Activated T-helper 1 cell treated with anti-CD3 and anti-CD28 coated beads, Interleukin-12 subunit alpha, Interleukin-12 subunit beta, Interleukin-2, Interleukin-4 antibody, amounts not matched to agents 30 ng/mL and 10 ng/mL and 1 ng/mL, durations not matched to agents 14 hours and 24 hours and 36 hours (primary cell): Measurements from ENCODE around the gene MRFAP1L1. TPM values are rescaled to one million over a fixed set of nuclear protein-coding genes. Genes with fewer than 3 reads are reported as not detected.
"Not testable (repeated sequence)": the region's sequence is repeated elsewhere in the genome, so short reads cannot be mapped to it uniquely, and the experiment has no call there.

ENCODE experiments used
- DNase-seq: peaks from one replicate; pipeline ENCODE4 v3.0.0; 2021; ENCODE audit warnings: low spot score
- H3K27ac Mint-ChIP-seq: one replicate; pipeline ENCODE4 v1.8.0; 2021; ENCODE audit warnings: mild to moderate bottlenecking, mixed read lengths
- H3K27me3 Mint-ChIP-seq: one replicate; pipeline ENCODE4 v1.8.0; 2022; ENCODE audit warnings: mild to moderate bottlenecking, moderate library complexity, mixed read lengths; ENCODE audit not compliant: insufficient read depth
- H3K36me3 Mint-ChIP-seq: one replicate; pipeline ENCODE4 v1.8.0; 2021; ENCODE audit warnings: low read depth, mixed read lengths
- H3K4me1 Mint-ChIP-seq: one replicate; pipeline ENCODE4 v1.8.0; 2021; ENCODE audit warnings: low read depth, mixed read lengths
- H3K4me3 Mint-ChIP-seq: one replicate; pipeline ENCODE4 v1.8.0; 2021; ENCODE audit warnings: mild to moderate bottlenecking, moderate library complexity, mixed read lengths
- H3K9me3 Mint-ChIP-seq: one replicate; pipeline ENCODE4 v1.8.0; 2021; ENCODE audit warnings: mixed read lengths
- intact Hi-C: fragments of 100-400 bp; cut with micrococcal nuclease; formaldehyde crosslinking; loops from one replicate; pipeline ENCODE4 v1.15.1; 2024
- total RNA-seq: library from RNA; stranded (reverse); gene quantifications from 2 replicates; pipeline ENCODE4 v1.2.3, GENCODE V29; 2022

The MRFAP1L1 gene
- 51.7 and 53.9 TPM in 2 replicates for total RNA-seq

GRCh38 chr4:6709230-6710114 lies at the start of gene MRFAP1L1:
Gene MRFAP1L1, minus strand, starts transcription at chr4:6709865. Its CDS starts 236 bp downstream, at chr4:6709629.
- H3K9me3 Mint-ChIP-seq: peaks cover 4% of the 10 kb centered on the region
- H3K4me3 Mint-ChIP-seq: peak within 1 kb of the TSS; percentile 98
- DNase-seq: peak; percentile 95
- peaks cover 44% of the 10 kb centered on the region for H3K36me3 Mint-ChIP-seq
- intact Hi-C loops: loop anchor here (1.0 to 10.0 kb wide), 10 partner anchors 8 to 1255 kb away; partner anchors contain the start of genes GRPEL1, KIAA0232, MAN2B2 and MRFAP1
- H3K4me1 Mint-ChIP-seq: peaks cover 62% of the 10 kb centered on the region
- H3K27me3 Mint-ChIP-seq: peaks cover 3% of the 10 kb centered on the region
- peak within 1 kb of the TSS; percentile 95 for H3K27ac Mint-ChIP-seq

GRCh38 chr4:6758728-6759127 lies 49.1 kb upstream of the MRFAP1L1 start:
- intact Hi-C loops: no loop called here
- no peaks in the 10 kb centered on the region for H3K9me3 Mint-ChIP-seq
- H3K4me3 Mint-ChIP-seq: no peak overlapping the region
- H3K27ac Mint-ChIP-seq: no peak overlapping the region
- peaks cover 6% of the 10 kb centered on the region for H3K27me3 Mint-ChIP-seq
- no peaks in the 10 kb centered on the region for H3K4me1 Mint-ChIP-seq
- no peaks in the 10 kb centered on the region for H3K36me3 Mint-ChIP-seq
- DNase-seq: no peak

GRCh38 chr4:6756345-6756744 lies 46.7 kb upstream of the MRFAP1L1 start:
- DNase-seq, H3K27ac Mint-ChIP-seq, intact Hi-C loops, H3K9me3 Mint-ChIP-seq, H3K36me3 Mint-ChIP-seq, H3K4me3 Mint-ChIP-seq, H3K27me3 Mint-ChIP-seq: not testable (repeated sequence)
- peaks cover 12% of the 10 kb centered on the region for H3K4me1 Mint-ChIP-seq

GRCh38 chr4:6755088-6755753 lies 45.6 kb upstream of the MRFAP1L1 start:
- Mint-ChIP-seq H3K4me3 (no peak overlapping the region), H3K27ac (no peak overlapping the region), H3K4me1 (peaks cover 15% of the 10 kb centered on the region), H3K27me3 (peaks cover 3% of the 10 kb centered on the region), H3K36me3 (no peaks in the 10 kb centered on the region), H3K9me3 (no peaks in the 10 kb centered on the region)
- DNase-seq: no peak
- intact Hi-C loops: no loop called here

- H3K27ac Mint-ChIP-seq: no peak overlapping the region
- no peak for DNase-seq
- intact Hi-C loops: no loop called here
- H3K36me3 Mint-ChIP-seq: no peaks in the 10 kb centered on the region
- no peak overlapping the region for H3K4me3 Mint-ChIP-seq
- peaks cover 3% of the 10 kb centered on the region for H3K27me3 Mint-ChIP-seq
- H3K9me3 Mint-ChIP-seq: no peaks in the 10 kb centered on the region
- peaks cover 15% of the 10 kb centered on the region for H3K4me1 Mint-ChIP-seq
Measured at GRCh38 chr4:6754481-6755087, 44.9 kb upstream of the MRFAP1L1 start.

- no peak overlapping the region for H3K4me3 Mint-ChIP-seq
- no peaks in the 10 kb centered on the region for H3K9me3 Mint-ChIP-seq
- H3K4me1 Mint-ChIP-seq: peaks cover 15% of the 10 kb centered on the region
- intact Hi-C loops: no loop called here
- H3K27ac Mint-ChIP-seq: no peak overlapping the region
- no peaks in the 10 kb centered on the region for H3K36me3 Mint-ChIP-seq
- H3K27me3 Mint-ChIP-seq: peaks cover 3% of the 10 kb centered on the region
- DNase-seq: no peak
Measured at GRCh38 chr4:6753891-6754290, 44.2 kb upstream of the MRFAP1L1 start.

- H3K27ac Mint-ChIP-seq: no peak overlapping the region
- no peak overlapping the region for H3K4me3 Mint-ChIP-seq
- no peaks in the 10 kb centered on the region for H3K9me3 Mint-ChIP-seq
- peaks cover 3% of the 10 kb centered on the region for H3K27me3 Mint-ChIP-seq
- DNase-seq: no peak
- H3K4me1 Mint-ChIP-seq: peaks cover 15% of the 10 kb centered on the region
- H3K36me3 Mint-ChIP-seq: no peaks in the 10 kb centered on the region
- intact Hi-C loops: no loop called here
Measured at GRCh38 chr4:6753103-6753560, 43.5 kb upstream of the MRFAP1L1 start.

- intact Hi-C loops: no loop called here
- DNase-seq: no peak
- H3K4me1 Mint-ChIP-seq: peaks cover 15% of the 10 kb centered on the region
- H3K27ac Mint-ChIP-seq: no peak overlapping the region
- no peaks in the 10 kb centered on the region for H3K9me3 Mint-ChIP-seq
- no peak overlapping the region for H3K4me3 Mint-ChIP-seq
- peaks cover 4% of the 10 kb centered on the region for H3K27me3 Mint-ChIP-seq
- H3K36me3 Mint-ChIP-seq: no peaks in the 10 kb centered on the region
Measured at GRCh38 chr4:6752486-6752829, 42.8 kb upstream of the MRFAP1L1 start.

- no peaks in the 10 kb centered on the region for H3K36me3 Mint-ChIP-seq
Measured at GRCh38 chr4:6751611-6752485, 42.2 kb upstream of the MRFAP1L1 start.

GRCh38 chr4:6750286-6751221 lies 40.9 kb upstream of the MRFAP1L1 start:
- intact Hi-C loops: no loop called here
- no peak overlapping the region for H3K27ac Mint-ChIP-seq
- DNase-seq: no peak
- no peak overlapping the region for H3K4me3 Mint-ChIP-seq
- no peaks in the 10 kb centered on the region for H3K9me3 Mint-ChIP-seq
- H3K27me3 Mint-ChIP-seq: peaks cover 4% of the 10 kb centered on the region
- peaks cover 15% of the 10 kb centered on the region for H3K4me1 Mint-ChIP-seq
- no peaks in the 10 kb centered on the region for H3K36me3 Mint-ChIP-seq

More at GRCh38 chr4:6751611-6752485, 42.2 kb upstream of the MRFAP1L1 start:
- Mint-ChIP-seq H3K4me3 (peak overlapping the region; percentile 23), H3K27ac (peak overlapping the region; percentile 50), H3K9me3 (no peaks in the 10 kb centered on the region), H3K4me1 (peaks cover 15% of the 10 kb centered on the region), H3K27me3 (peaks cover 4% of the 10 kb centered on the region)
- no peak for DNase-seq
- intact Hi-C loops: no loop called here

GRCh38 chr4:6749340-6750171 lies 39.9 kb upstream of the MRFAP1L1 start:
- no peaks in the 10 kb centered on the region for H3K36me3 Mint-ChIP-seq
- H3K27ac Mint-ChIP-seq: no peak overlapping the region
- no peak overlapping the region for H3K4me3 Mint-ChIP-seq
- peaks cover 6% of the 10 kb centered on the region for H3K27me3 Mint-ChIP-seq
- no peak for DNase-seq
- H3K4me1 Mint-ChIP-seq: peaks cover 15% of the 10 kb centered on the region
- H3K9me3 Mint-ChIP-seq: no peaks in the 10 kb centered on the region
- intact Hi-C loops: no loop called here
